MM.1S (cell line): Measurements from ENCODE around the gene KBTBD13.

Experiments
- DNase-seq: peaks from one replicate; pipeline ENCODE4 v3.0.0-alpha.2; 2015
- H2AFZ ChIP-seq: fragments of 300-600 bp; sonication (generic); 2 replicates; pipeline ENCODE4 v1.6.0; 2016; ENCODE audit warnings: antibody characterized with exemption, low read length
- H3F3A ChIP-seq: fragments of 300-600 bp; sonication (generic); 2 replicates; pipeline ENCODE4 v1.6.1; 2016; ENCODE audit warnings: mild to moderate bottlenecking, antibody characterized with exemption, low read length, moderate library complexity, mixed read lengths; ENCODE audit not compliant: insufficient read depth
- H3K27ac ChIP-seq: fragments of 300-600 bp; sonication (generic); 2 replicates; pipeline ENCODE4 v1.5.1; 2016; ENCODE audit warnings: mild to moderate bottlenecking, low read length
- H3K27me3 ChIP-seq: fragments of 300-600 bp; sonication (generic); replicated peaks from 2 replicates; pipeline ENCODE4 v1.6.0; 2016; ENCODE audit warnings: low read length; ENCODE audit not compliant: insufficient read depth
- H3K36me3 ChIP-seq: fragments of 300-600 bp; sonication (generic); replicated peaks from 2 replicates; pipeline ENCODE4 v1.6.1; 2016; ENCODE audit warnings: mild to moderate bottlenecking, low read length, mixed read lengths; ENCODE audit not compliant: insufficient read depth
- H3K4me1 ChIP-seq: fragments of 300-600 bp; sonication (generic); 2 replicates; pipeline ENCODE4 v1.6.1; 2016; ENCODE audit warnings: low read length, mixed read lengths
- H3K4me2 ChIP-seq: fragments of 300-600 bp; sonication (generic); 2 replicates; pipeline ENCODE4 v1.6.0; 2016; ENCODE audit warnings: low read depth, low read length
- H3K4me3 ChIP-seq: fragments of 300-600 bp; sonication (generic); 2 replicates; pipeline ENCODE4 v1.5.1; 2016; ENCODE audit warnings: low read length, mixed read lengths
- H3K79me2 ChIP-seq: fragments of 300-600 bp; sonication (generic); 2 replicates; pipeline ENCODE4 v1.6.1; 2016; ENCODE audit warnings: mixed run types, low read length, mixed read lengths
- H3K9ac ChIP-seq: fragments of 300-600 bp; sonication (generic); 2 replicates; pipeline ENCODE4 v1.6.1; 2016; ENCODE audit warnings: low read length, mixed read lengths
- H3K9me2 ChIP-seq: fragments of 300-600 bp; sonication (generic); replicated peaks from 2 replicates; pipeline ENCODE4 v1.6.1; 2016; ENCODE audit warnings: mild to moderate bottlenecking, low read length, mixed read lengths; ENCODE audit not compliant: insufficient read depth
- H3K9me3 ChIP-seq: fragments of 300-600 bp; sonication (generic); replicated peaks from 2 replicates; pipeline ENCODE4 v1.6.1; 2016; ENCODE audit warnings: mild to moderate bottlenecking, low read length, mixed read lengths; ENCODE audit not compliant: insufficient read depth
- H4K20me1 ChIP-seq: fragments of 300-600 bp; sonication (generic); 2 replicates; pipeline ENCODE4 v1.6.1; 2016; ENCODE audit warnings: mild to moderate bottlenecking, low read length, moderate library complexity, mixed read lengths; ENCODE audit not compliant: insufficient read depth
- EZH2 ChIP-seq: fragments of 300-600 bp; sonication (generic); optimal IDR thresholded peaks from 2 replicates; pipeline ENCODE3; 2017; ENCODE audit warnings: low read depth, mild to moderate bottlenecking, antibody characterized with exemption, low read length, mixed read lengths
- EZH2phosphoT487 ChIP-seq: fragments of 300-600 bp; sonication (generic); IDR thresholded peaks from 2 replicates; pipeline ENCODE4 v1.6.1; 2018; ENCODE audit warnings: antibody characterized with exemption, low read length
- TF ChIP-seq, protein P1 (sequence below): fragments of 300-600 bp; sonication (generic); IDR thresholded peaks from 2 replicates; pipeline ENCODE4 v1.5.1; 2016; ENCODE audit warnings: antibody characterized with exemption, low read length, mixed read lengths

KBTBD13 gene

DNA sequence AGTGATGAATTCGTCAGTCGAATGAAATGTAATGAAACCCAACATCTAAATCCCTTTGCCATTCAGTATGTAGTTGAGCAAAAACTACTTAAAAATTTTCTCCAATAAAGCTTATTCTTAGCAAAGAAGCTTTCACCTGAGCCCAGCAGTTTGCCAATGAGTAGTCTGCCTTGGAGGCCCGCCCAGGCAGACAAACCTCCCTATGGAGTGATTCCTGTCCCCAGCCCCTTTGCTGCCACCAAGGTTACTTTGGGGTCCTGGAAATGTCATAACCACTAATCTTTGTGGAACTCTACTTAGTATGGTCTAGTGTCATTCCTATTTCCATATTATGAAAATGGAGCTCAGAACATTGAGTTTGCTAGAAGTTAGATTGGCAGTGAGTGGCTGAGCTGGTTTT is 26.4 kb downstream of the KBTBD13 start:
- H3K27me3 ChIP-seq: no peaks in the 10 kb centered on the region
- H3K36me3 ChIP-seq: no peaks in the 10 kb centered on the region; the same call in 1 of the 2 replicates
- TF ChIP-seq, protein P1, sequence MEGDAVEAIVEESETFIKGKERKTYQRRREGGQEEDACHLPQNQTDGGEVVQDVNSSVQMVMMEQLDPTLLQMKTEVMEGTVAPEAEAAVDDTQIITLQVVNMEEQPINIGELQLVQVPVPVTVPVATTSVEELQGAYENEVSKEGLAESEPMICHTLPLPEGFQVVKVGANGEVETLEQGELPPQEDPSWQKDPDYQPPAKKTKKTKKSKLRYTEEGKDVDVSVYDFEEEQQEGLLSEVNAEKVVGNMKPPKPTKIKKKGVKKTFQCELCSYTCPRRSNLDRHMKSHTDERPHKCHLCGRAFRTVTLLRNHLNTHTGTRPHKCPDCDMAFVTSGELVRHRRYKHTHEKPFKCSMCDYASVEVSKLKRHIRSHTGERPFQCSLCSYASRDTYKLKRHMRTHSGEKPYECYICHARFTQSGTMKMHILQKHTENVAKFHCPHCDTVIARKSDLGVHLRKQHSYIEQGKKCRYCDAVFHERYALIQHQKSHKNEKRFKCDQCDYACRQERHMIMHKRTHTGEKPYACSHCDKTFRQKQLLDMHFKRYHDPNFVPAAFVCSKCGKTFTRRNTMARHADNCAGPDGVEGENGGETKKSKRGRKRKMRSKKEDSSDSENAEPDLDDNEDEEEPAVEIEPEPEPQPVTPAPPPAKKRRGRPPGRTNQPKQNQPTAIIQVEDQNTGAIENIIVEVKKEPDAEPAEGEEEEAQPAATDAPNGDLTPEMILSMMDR: no peak
- no peak for TF ChIP-seq EZH2phosphoT487
- TF ChIP-seq EZH2: no peak
- H3K9me2 ChIP-seq: no peaks in the 10 kb centered on the region
- no peaks in the 10 kb centered on the region for H4K20me1 ChIP-seq
- no peaks in the 10 kb centered on the region for H3K79me2 ChIP-seq
- no peak overlapping the region for H3K4me2 ChIP-seq
- H3K4me1 ChIP-seq: no peaks in the 10 kb centered on the region
- H3K9me3 ChIP-seq: no peaks in the 10 kb centered on the region
- DNase-seq: no peak
- no peak overlapping the region for H3K27ac ChIP-seq
- no peak overlapping the region for H2AFZ ChIP-seq
- H3F3A ChIP-seq: no peaks in the 10 kb centered on the region
- H3K4me3 ChIP-seq: no peak overlapping the region
- no peak overlapping the region for H3K9ac ChIP-seq

DNA sequence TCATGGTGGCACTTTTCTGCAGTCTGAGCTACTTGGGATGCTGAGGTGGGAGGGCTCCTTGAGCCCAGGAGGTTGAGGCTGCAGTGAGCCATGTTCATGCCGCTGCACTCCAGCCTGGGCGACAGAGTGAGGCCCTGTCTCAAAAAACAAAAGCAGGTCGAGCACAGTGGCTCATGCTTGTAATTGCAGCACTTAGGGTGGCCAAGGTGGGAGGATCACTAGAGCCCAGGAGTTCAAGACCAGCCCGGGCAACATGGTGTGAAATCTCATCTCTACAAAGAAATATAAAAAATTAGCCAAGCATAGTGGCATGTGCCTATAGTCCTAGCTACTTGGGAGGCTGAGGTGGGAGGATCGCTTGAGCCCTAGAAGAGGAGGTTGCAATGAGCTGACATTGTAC is 28.5 kb downstream of the KBTBD13 start:
- Histone ChIP-seq H3K4me3 (no peak overlapping the region), H3K9me2 (no peaks in the 10 kb centered on the region), H3K36me3 (no peaks in the 10 kb centered on the region; the same call in 1 of the 2 replicates), H3K4me2 (no peak overlapping the region), H2AFZ (no peak overlapping the region), H3K9me3 (no peaks in the 10 kb centered on the region), H3K27ac (no peak overlapping the region), H3K9ac (no peak overlapping the region), H3K79me2 (no peaks in the 10 kb centered on the region), H3F3A (no peaks in the 10 kb centered on the region), H4K20me1 (no peaks in the 10 kb centered on the region), H3K4me1 (no peaks in the 10 kb centered on the region), H3K27me3 (no peaks in the 10 kb centered on the region)
- TF ChIP-seq EZH2phosphoT487: no peak
- TF ChIP-seq, protein P1: no peak
- DNase-seq: no peak

DNA sequence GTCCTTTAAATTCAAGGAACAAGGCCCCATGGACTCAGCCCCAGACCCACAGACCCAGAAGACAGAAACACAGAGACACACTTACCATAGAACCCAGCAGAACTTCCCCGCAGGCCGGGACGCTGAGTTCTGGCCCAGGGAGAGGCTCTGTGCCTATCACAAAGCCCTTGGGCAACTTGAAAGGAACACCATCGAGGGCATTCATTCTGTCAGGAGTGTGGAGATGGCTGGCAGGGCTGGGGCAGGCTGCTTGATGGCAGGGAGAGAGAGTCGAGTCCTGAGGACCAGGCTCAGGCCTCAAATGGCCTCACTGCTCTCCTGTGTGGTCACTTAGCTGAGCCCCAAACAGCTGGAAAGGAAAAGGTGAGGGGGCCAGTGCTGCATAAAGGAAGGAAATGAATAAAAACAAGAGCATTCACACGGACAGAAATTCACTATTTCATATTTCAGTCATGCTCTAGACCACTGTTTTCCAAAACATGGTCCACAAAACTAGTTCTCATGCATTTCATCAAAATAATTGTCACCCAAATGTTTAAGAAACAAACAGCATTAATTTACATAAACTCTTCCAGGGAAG is 29.6 kb downstream of the KBTBD13 start:
- H3K4me2 ChIP-seq: no peak overlapping the region
- no peaks in the 10 kb centered on the region for H3K79me2 ChIP-seq
- H3K4me3 ChIP-seq: no peak overlapping the region
- H3K4me1 ChIP-seq: no peaks in the 10 kb centered on the region
- no peak overlapping the region for H2AFZ ChIP-seq
- H3K9me2 ChIP-seq: no peaks in the 10 kb centered on the region
- no peaks in the 10 kb centered on the region for H3K9me3 ChIP-seq
- no peaks in the 10 kb centered on the region for H3K27me3 ChIP-seq
- DNase-seq: no peak
- no peaks in the 10 kb centered on the region; the same call in 1 of the 2 replicates for H3K36me3 ChIP-seq
- no peak overlapping the region for H3K9ac ChIP-seq
- H4K20me1 ChIP-seq: no peaks in the 10 kb centered on the region
- TF ChIP-seq EZH2: no peak
- TF ChIP-seq, protein P1: no peak
- no peak for TF ChIP-seq EZH2phosphoT487
- H3F3A ChIP-seq: no peaks in the 10 kb centered on the region
- H3K27ac ChIP-seq: no peak overlapping the region
